IPS-18c (cell line): ENCODE results near the gene RTF1.
A peak's percentile ranks its signal among the peaks of the same experiment; 100 is the strongest.

Experiments
- H3K4me3 ChIP-seq: 2 replicates; pipeline ENCODE4 v1.7.0; 2013; ENCODE audit warnings: low read depth, mild to moderate bottlenecking, low read length, moderate library complexity; ENCODE audit not compliant: insufficient read depth
- H3K9me3 ChIP-seq: one replicate; pipeline ENCODE4 v1.6.1; 2013; ENCODE audit warnings: mild to moderate bottlenecking, low read length, moderate library complexity; ENCODE audit not compliant: control insufficient read depth, insufficient read depth

RTF1 gene

DNA sequence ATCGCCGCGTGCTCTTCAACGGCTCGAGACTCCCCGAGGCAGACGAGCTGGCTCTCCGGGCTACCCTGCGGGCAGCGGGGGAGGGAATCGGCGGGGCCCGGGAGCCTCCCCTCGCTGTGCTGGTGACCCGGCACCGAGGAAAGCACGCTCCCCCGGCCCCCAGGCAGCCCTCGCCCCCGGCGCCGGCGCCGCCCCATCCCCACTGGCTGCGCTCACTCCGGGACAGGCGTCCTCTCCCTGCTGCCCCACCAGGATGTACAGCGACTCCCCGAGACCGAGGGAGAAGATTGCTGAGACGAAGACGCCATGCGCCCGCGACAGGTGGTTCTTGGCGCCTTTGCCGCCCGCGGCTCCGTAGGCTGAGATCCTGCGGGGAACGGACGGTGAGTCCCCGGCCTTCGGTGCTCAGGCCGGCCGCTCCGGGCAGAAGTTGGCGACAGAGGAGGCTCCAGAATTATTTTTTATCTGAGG is 95.0 kb downstream of the RTF1 start:
- H3K9me3 ChIP-seq: no peaks in the 10 kb centered on the region
- H3K4me3 ChIP-seq: peak overlapping the region; percentile 44; the same call in 1 of the 2 replicates

DNA sequence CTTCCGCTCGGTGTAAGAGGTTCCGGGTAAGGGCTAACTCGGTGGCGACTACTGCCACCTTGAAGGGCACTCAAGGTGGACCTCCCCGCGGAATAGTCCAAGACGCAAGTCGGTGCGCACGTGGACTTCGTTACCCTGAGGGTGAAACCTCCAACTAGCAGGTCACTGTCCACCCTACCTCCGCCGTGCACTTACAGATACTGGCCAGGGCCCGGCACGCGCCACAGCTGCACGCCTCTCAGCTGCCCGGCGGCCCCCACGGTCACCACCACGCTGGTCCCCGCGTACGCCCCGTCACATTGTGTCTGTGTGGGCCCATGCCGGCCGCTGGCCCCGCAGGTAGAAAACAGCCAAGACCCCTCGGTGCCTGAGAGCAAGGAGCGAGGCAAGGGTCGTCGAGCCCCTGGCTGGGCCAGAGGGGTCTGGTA is 95.6 kb downstream of the RTF1 start:
- no peaks in the 10 kb centered on the region for H3K9me3 ChIP-seq
- peak overlapping the region; percentile 52; the same call in 1 of the 2 replicates for H3K4me3 ChIP-seq

DNA sequence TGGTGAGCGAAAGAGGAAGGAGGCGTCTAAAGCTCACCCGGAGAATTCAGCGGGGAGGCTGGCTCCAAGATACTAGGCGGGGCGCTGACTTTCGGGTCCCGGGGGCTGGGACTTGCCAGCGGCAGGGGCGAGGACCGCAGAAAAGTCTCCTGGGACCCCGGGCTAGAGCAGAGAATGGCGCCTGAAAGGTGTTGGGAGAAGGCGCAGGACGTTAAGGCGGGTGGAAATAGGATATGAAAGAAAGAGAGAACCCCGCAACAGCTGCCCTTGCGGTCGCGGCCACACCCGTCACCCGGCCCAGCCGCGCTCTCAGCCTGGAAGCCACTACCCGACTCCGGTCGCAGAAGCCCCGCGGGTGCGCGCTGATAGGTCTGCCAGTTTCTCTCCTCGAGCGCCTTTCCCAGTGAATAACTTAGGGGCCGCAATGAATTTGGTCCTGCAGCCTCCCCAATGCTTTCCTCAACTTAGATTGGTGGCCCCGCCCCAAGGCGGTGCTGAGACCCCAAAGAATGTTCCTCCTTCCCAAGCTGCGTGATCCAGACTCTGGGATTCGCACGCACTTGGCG is 96.1 kb downstream of the RTF1 start:
- Histone ChIP-seq H3K9me3 (no peaks in the 10 kb centered on the region), H3K4me3 (peak overlapping the region; percentile 52)

DNA sequence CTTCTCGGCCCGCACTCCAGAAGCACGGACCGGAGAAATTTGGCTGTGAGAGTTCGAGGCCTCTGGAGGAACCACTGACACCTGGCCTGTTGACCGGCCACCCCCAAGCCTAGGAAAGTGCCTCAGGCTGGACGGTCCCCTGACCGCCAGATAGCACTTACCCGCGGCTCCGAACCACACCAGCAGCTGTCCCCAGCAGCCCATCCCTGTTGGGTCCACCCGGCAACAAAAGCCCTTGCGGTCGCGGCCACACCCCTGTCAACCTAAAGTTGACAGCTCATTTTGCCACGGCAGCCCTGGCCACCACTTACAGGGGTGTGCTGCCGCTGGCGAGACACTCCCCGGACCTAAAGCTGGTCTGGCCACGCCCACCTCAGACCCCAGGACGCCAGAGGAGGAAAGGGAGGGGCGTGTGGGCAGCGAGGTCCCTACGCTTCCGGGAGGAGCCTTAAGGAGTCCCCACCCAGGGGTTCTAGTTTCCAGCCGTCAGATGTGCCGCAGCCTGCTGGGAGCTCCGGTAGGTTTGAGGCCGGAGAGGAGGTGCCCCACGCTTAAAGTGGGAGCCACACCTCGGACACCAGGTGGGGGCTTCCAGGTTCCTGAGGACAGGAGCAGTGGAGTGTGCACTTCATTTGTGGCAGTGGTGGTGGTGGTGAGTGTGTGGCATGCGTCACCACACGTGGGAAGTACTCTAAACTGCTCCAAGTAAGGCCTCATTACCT is 96.8 kb downstream of the RTF1 start, which contains the start of gene LTK:
Gene LTK (minus strand): TSS at position 322 of the 722 bp plus-strand sequence. CDS start 118 bp downstream, at position 204.
- H3K9me3 ChIP-seq: no peaks in the 10 kb centered on the region
- H3K4me3 ChIP-seq: peak within 1 kb of the TSS; percentile 52

DNA sequence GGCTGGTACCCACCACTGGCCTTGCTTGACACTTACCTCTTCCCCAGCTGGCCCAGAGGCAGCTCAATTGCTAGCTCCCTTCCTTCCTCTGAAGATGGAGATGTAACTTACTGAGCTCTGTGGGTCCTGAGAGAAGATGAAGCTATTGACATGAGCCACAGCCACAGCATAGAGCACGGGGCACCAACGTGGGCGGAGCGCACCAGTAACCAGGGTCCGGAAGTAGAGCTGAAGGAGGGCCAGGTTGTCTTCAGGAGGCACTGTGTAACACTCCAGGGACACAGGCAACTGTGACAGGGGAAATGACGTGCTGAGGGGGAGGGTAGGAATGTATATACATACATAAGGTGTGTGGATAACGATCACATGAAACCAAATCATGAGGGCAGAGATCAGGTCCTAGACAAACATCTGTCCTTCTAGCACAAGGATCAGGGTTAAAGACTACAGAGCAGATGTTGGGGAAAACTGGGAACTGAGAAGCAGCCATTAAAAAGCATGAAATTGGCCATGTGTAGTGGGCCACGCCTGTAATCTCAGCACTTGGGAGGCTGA is 101.1 kb downstream of the RTF1 start:
- Histone ChIP-seq H3K4me3 (no peak overlapping the region; the same call in 1 of the 2 replicates), H3K9me3 (no peaks in the 10 kb centered on the region)

DNA sequence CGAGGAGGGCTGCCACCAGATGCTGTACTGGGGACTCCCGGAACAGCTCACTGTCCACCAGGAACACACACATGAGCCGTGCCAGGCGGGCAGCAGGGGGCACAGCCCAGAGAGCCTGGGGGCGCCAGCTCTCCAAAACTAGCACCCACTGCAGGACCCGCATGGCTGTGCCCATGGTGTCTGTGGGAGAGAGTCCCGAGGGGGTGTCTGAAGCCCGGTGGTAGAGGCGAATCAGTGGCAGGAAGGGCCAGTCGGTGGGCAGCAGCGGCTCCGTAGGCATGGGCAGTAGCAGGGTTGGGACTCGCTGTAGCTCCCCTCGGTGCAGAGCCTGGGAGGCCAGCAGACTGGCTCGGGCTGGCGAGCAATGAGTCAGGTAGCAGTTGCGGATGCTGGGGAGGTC is 103.7 kb downstream of the RTF1 start:
- H3K9me3 ChIP-seq: no peaks in the 10 kb centered on the region
- no peak overlapping the region for H3K4me3 ChIP-seq

DNA sequence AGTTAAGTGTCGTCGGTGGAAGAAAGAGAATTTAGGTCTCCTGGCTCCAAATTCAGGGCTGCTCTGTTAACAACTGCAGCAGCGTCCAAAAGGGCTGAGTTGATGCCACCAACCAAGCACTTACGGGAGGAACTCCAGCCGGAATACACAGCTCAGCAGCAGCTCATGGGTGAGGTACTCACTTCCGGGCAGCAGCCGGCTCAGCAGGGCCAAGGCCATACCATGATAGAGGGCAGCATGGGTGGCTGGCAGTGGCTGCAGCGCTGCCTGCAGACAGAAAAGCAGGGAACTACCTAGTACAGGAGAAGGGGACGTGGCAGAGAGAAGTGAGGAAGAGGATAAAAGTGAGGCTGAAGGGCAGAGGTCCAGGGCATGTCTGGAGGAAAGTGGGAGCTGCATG is 104.7 kb downstream of the RTF1 start:
- H3K4me3 ChIP-seq: no peak overlapping the region

DNA sequence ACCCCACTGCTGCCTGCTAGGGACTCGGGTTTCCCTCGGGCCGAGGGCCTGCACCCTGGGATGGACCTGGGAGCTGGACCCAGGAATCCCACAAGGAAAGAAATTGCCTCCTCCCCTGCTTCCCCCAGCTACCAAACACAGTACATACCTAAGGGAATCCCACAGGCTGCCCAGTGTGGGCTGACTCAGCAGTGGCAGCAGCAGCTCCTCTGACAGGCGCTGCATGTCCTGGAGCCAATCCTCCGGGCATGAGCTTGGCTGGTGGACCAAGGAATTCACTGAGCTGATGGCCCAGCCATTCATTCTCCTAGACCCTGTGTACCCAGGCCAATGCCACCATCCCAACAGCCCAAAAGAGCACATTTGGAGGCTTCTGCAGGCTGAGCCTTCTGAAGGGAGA is 106.2 kb downstream of the RTF1 start:
- no peak overlapping the region for H3K4me3 ChIP-seq
- no peaks in the 10 kb centered on the region for H3K9me3 ChIP-seq

More for the DNA sequence above, 104.7 kb downstream of the RTF1 start:
- H3K9me3 ChIP-seq: no peaks in the 10 kb centered on the region

DNA sequence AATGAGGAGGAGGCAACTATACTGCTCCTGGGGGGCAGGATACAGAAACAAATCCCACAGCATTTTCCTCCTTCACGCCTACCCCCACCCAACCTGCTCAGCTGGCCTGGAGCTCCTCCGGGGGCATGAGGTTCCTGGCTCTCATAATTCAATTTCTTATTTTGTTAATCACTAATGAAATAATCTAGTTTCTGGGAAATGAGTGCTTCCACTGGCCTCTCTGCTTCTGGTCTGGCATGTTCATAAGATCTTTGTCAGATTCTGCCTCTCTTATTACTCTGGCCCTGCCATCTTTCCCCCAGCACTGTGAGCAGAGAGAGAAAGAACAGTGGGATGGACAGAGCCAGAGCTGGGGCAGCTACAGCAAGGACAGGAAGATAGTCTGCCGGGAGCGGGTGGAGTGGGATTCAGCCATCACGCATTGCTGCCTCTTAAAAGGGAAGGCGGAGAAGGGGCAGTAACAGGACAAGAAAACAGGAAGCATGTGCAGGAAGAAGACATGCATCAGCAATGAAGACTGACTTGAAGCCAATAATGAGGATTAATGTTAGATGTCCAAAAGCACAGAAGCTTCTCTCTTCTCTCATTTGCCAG is 113.6 kb downstream of the RTF1 start:
- Histone ChIP-seq H3K9me3 (no peaks in the 10 kb centered on the region), H3K4me3 (no peak overlapping the region)
